Measurements from ENCODE around the gene LEF1. TPM values are rescaled to one million over a fixed set of nuclear protein-coding genes. Genes with fewer than 3 reads are reported as not detected.

The LEF1 gene
- total and polyA plus RNA-seq, 9 of the 15 experiments (the other 6 are each of a cell fraction or from before 2014, with no cell fraction given) = 15.1 to 81.1 (median 29.7) TPM

DNA sequence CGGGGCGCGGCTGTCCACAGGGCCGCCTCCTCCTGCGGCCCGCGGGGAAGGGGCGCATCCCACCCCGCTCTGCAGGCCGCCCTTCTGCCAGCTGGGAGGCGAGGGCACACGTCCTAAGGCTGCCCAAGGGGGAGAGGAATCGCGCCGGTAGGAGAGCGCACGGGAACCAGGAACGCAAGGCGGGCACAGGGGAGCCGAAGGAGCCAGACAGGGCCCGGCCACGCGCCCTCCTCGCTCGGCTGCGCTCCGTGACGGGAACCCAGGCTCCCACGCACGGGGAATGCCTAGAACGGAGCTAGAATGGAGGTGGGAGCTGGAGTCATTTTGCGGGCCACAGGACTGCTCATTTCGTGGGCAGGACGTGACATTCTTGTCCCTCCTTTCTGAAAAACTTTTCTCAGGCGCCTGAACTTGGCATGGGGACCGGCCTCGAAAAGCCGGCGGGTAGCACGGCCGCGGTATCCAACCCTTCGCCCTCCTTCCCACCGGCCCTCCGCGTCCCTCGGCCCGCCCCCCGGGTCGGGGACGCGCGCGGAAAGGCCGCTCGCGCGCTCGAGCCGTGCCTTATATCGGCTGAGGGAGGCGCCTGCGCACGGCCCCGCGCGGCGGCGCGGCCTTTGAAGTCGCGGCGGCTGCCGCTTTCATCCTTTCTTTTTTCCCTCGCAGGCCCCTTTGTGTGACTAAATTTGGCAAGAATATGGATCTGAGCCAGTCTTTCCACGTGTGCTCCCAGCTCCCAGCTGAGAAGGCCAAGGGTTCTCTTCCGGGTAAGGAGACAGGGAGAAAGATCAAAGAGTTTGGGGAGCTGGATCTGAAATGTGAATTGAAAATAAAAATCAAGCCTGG lies 4.2 kb upstream of the LEF1 start (continued):
- peak; percentile 38 for TF ChIP-seq HMGN3 (IDR thresholded peaks at IDR 0.05; ENCODE audit: borderline replicate concordance, extremely low read depth, insufficient read length, low read depth, low read length)
- 0 out of 2 replicates have a peak, but pooled peaks have one; percentile 34 for TF ChIP-seq NFRKB (IDR thresholded peaks at IDR 0.05; ENCODE audit: low read depth)
- TF ChIP-seq TARDBP (IDR thresholded peaks at IDR 0.05) = 0 out of 2 replicates have a peak, but pooled peaks have one; percentile 29
- peak; percentile 64 for TF ChIP-seq MEIS2 (IDR thresholded peaks at IDR 0.05; ENCODE audit: partially characterized antibody)
- no peak for TF ChIP-seq RBM14 (IDR thresholded peaks at IDR 0.05; ENCODE audit: borderline replicate concordance, insufficient read depth, low read depth, low read length)
- TF ChIP-seq MCM7 (IDR thresholded peaks at IDR 0.05) = no peak
- TF ChIP-seq, protein P1, sequence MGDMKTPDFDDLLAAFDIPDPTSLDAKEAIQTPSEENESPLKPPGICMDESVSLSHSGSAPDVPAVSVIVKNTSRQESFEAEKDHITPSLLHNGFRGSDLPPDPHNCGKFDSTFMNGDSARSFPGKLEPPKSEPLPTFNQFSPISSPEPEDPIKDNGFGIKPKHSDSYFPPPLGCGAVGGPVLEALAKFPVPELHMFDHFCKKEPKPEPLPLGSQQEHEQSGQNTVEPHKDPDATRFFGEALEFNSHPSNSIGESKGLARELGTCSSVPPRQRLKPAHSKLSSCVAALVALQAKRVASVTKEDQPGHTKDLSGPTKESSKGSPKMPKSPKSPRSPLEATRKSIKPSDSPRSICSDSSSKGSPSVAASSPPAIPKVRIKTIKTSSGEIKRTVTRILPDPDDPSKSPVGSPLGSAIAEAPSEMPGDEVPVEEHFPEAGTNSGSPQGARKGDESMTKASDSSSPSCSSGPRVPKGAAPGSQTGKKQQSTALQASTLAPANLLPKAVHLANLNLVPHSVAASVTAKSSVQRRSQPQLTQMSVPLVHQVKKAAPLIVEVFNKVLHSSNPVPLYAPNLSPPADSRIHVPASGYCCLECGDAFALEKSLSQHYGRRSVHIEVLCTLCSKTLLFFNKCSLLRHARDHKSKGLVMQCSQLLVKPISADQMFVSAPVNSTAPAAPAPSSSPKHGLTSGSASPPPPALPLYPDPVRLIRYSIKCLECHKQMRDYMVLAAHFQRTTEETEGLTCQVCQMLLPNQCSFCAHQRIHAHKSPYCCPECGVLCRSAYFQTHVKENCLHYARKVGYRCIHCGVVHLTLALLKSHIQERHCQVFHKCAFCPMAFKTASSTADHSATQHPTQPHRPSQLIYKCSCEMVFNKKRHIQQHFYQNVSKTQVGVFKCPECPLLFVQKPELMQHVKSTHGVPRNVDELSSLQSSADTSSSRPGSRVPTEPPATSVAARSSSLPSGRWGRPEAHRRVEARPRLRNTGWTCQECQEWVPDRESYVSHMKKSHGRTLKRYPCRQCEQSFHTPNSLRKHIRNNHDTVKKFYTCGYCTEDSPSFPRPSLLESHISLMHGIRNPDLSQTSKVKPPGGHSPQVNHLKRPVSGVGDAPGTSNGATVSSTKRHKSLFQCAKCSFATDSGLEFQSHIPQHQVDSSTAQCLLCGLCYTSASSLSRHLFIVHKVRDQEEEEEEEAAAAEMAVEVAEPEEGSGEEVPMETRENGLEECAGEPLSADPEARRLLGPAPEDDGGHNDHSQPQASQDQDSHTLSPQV (IDR thresholded peaks at IDR 0.05) = peak; percentile 44
- peak; percentile 12; the same call in 1 of the 2 replicates for TF ChIP-seq DPF2 (IDR thresholded peaks at IDR 0.05)
- TF ChIP-seq, protein P2, sequence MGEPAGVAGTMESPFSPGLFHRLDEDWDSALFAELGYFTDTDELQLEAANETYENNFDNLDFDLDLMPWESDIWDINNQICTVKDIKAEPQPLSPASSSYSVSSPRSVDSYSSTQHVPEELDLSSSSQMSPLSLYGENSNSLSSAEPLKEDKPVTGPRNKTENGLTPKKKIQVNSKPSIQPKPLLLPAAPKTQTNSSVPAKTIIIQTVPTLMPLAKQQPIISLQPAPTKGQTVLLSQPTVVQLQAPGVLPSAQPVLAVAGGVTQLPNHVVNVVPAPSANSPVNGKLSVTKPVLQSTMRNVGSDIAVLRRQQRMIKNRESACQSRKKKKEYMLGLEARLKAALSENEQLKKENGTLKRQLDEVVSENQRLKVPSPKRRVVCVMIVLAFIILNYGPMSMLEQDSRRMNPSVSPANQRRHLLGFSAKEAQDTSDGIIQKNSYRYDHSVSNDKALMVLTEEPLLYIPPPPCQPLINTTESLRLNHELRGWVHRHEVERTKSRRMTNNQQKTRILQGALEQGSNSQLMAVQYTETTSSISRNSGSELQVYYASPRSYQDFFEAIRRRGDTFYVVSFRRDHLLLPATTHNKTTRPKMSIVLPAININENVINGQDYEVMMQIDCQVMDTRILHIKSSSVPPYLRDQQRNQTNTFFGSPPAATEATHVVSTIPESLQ (CRISPR knock-in tag; IDR thresholded peaks at IDR 0.05) = 0 out of 2 replicates have a peak, but pooled peaks have one; percentile 56
- TF ChIP-seq, protein P3, sequence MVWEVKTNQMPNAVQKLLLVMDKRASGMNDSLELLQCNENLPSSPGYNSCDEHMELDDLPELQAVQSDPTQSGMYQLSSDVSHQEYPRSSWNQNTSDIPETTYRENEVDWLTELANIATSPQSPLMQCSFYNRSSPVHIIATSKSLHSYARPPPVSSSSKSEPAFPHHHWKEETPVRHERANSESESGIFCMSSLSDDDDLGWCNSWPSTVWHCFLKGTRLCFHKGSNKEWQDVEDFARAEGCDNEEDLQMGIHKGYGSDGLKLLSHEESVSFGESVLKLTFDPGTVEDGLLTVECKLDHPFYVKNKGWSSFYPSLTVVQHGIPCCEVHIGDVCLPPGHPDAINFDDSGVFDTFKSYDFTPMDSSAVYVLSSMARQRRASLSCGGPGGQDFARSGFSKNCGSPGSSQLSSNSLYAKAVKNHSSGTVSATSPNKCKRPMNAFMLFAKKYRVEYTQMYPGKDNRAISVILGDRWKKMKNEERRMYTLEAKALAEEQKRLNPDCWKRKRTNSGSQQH (CRISPR knock-in tag; IDR thresholded peaks at IDR 0.05) = no peak
- TF ChIP-seq, protein P4, sequence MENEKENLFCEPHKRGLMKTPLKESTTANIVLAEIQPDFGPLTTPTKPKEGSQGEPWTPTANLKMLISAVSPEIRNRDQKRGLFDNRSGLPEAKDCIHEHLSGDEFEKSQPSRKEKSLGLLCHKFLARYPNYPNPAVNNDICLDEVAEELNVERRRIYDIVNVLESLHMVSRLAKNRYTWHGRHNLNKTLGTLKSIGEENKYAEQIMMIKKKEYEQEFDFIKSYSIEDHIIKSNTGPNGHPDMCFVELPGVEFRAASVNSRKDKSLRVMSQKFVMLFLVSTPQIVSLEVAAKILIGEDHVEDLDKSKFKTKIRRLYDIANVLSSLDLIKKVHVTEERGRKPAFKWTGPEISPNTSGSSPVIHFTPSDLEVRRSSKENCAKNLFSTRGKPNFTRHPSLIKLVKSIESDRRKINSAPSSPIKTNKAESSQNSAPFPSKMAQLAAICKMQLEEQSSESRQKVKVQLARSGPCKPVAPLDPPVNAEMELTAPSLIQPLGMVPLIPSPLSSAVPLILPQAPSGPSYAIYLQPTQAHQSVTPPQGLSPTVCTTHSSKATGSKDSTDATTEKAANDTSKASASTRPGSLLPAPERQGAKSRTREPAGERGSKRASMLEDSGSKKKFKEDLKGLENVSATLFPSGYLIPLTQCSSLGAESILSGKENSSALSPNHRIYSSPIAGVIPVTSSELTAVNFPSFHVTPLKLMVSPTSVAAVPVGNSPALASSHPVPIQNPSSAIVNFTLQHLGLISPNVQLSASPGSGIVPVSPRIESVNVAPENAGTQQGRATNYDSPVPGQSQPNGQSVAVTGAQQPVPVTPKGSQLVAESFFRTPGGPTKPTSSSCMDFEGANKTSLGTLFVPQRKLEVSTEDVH (IDR thresholded peaks at IDR 0.05; ENCODE audit: low read depth, partially characterized antibody) = peak; percentile 18
- TF ChIP-seq CEBPB (tag; IDR thresholded peaks at IDR 0.05) = no peak
- TF ChIP-seq CBX8 (IDR thresholded peaks at IDR 0.05; ENCODE audit: borderline replicate concordance, extremely low read depth, low read depth, low read length, poor library complexity, severe bottlenecking) = no peak
- TF ChIP-seq, protein P5, sequence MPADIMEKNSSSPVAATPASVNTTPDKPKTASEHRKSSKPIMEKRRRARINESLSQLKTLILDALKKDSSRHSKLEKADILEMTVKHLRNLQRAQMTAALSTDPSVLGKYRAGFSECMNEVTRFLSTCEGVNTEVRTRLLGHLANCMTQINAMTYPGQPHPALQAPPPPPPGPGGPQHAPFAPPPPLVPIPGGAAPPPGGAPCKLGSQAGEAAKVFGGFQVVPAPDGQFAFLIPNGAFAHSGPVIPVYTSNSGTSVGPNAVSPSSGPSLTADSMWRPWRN (IDR thresholded peaks at IDR 0.05; ENCODE audit: low read depth) = no peak
- TF ChIP-seq ATF7 (IDR thresholded peaks at IDR 0.05) = peak; percentile 54

Data from K562 (cell line).